Measurements from ENCODE around the gene ANO9. TPM values are rescaled to one million over a fixed set of nuclear protein-coding genes. Genes with fewer than 3 reads are reported as not detected.
"Not testable (repeated sequence)": the region's sequence is repeated elsewhere in the genome, so short reads cannot be mapped to it uniquely, and the experiment has no call there.

The ANO9 gene
- total and polyA plus RNA-seq, 5 donors from 2014 or later, result 8.9 to 153 (median 13.3) TPM

- no peak overlapping the region for H3K27ac ChIP-seq (ENCODE audit: insufficient read depth, low read length, poor library complexity, severe bottlenecking)
- H3K36me3 ChIP-seq (ENCODE audit: control insufficient read depth, insufficient read depth, low read length), result no peaks in the 10 kb centered on the region
- H3K9me3 Mint-ChIP-seq, result no peaks in the 10 kb centered on the region
- ATAC-seq (ENCODE audit: low read depth in 2 of 2) (no peak), DNase-seq (no peak)
- H3K4me1 Mint-ChIP-seq, result peaks cover 0 to 35% (median 12%) of the 10 kb centered on the region in 4 donors
- H3K4me1 ChIP-seq (ENCODE audit: control insufficient read depth, insufficient read depth, low read length, poor library complexity, severe bottlenecking), result peaks cover 45% of the 10 kb centered on the region
- peak overlapping the region; percentile 68 to 81 (median 69) for H3K4me3 Mint-ChIP-seq
- peaks cover 5% of the 10 kb centered on the region for H3K36me3 Mint-ChIP-seq
- H3K4me3 ChIP-seq (ENCODE audit: low read depth, low read length), result no peak overlapping the region
- H3K27me3 ChIP-seq (ENCODE audit: control insufficient read depth, insufficient read depth, low read length), result no peaks in the 10 kb centered on the region
- H3K9me3 ChIP-seq (ENCODE audit: control insufficient read depth in 2 of 2, low read length in 2 of 2), result no peaks in the 10 kb centered on the region
- H3K27ac Mint-ChIP-seq, result peak overlapping the region in 1 of 3 donors; percentile 67
- H3K27me3 Mint-ChIP-seq, result no peaks in the 10 kb centered on the region
Measured at GRCh38 chr11:440065-441042, 1.5 kb downstream of the ANO9 start.

- no peaks in the 10 kb centered on the region for H3K9me3 Mint-ChIP-seq
- DNase-seq, result no peak
- Histone ChIP-seq H3K9me3 (ENCODE audit: control insufficient read depth in 2 of 2, low read length in 2 of 2) (no peaks in the 10 kb centered on the region), H3K27ac (ENCODE audit: insufficient read depth, low read length, poor library complexity, severe bottlenecking) (no peak overlapping the region), H3K4me3 (ENCODE audit: low read depth, low read length) (no peak overlapping the region), H3K27me3 (ENCODE audit: control insufficient read depth, insufficient read depth, low read length) (no peaks in the 10 kb centered on the region), H3K36me3 (ENCODE audit: control insufficient read depth, insufficient read depth, low read length) (no peaks in the 10 kb centered on the region), H3K4me1 (ENCODE audit: control insufficient read depth, insufficient read depth, low read length, poor library complexity, severe bottlenecking) (peaks cover 45% of the 10 kb centered on the region)
- H3K4me1 Mint-ChIP-seq, result peaks cover 0 to 35% (median 14%) of the 10 kb centered on the region in 4 donors
- ATAC-seq (ENCODE audit: low read depth in 2 of 2), result no peak
- H3K4me3 Mint-ChIP-seq, result peak overlapping the region in 2 of 4 donors; percentile 18 to 69
- H3K36me3 Mint-ChIP-seq, result peaks cover 8% of the 10 kb centered on the region
- H3K27me3 Mint-ChIP-seq, result no peaks in the 10 kb centered on the region
- peak overlapping the region in 1 of 3 donors; percentile 65 for H3K27ac Mint-ChIP-seq
Measured at GRCh38 chr11:439315-440064, 2.3 kb downstream of the ANO9 start.

DNA sequence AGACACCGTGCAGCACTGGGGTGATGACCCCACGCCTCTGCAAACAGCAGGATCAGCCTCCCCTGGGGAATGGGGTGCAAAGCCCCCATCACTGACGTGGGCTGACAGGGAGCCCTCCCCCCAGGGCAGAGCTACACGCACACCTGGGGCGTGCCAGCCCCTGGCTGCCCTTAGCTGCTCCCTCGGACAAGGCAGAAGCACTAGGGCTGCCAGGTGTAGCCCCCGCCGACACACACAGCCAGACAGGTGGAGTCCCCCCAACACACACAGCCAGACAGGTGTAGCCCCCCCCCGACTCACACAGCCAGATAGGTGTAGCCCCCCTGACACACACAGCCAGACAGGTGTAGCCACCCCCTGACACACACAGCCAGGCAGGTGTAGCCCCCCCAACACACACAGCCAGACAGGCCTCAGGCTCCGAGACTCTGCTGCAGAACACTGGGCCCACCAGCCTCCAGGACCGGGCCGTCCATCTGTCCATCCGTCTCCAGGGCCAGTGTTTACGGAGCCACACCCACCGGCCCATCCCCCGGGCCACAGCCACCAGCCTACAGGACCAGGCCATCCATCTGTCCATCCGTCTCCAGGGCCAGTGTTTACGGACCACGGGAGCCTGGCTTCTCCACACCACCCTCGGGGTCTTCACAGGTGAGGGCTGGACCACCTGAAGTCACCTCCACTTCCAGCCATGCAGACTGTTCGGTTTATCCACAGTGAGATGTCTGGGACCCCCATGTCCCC, 3.5 kb downstream of the ANO9 start:
- H3K4me1 ChIP-seq (ENCODE audit: control insufficient read depth, insufficient read depth, low read length, poor library complexity, severe bottlenecking), result peaks cover 45% of the 10 kb centered on the region
- no peaks in the 10 kb centered on the region for H3K27me3 ChIP-seq (ENCODE audit: control insufficient read depth, insufficient read depth, low read length)
- DNase-seq, result no peak
- no peak for ATAC-seq (ENCODE audit: low read depth in 2 of 2)
- no peaks in the 10 kb centered on the region for H3K36me3 ChIP-seq (ENCODE audit: control insufficient read depth, insufficient read depth, low read length)
- H3K9me3 Mint-ChIP-seq, result no peaks in the 10 kb centered on the region
- H3K4me3 ChIP-seq (ENCODE audit: low read depth, low read length), result no peak overlapping the region
- H3K27me3 Mint-ChIP-seq, result no peaks in the 10 kb centered on the region
- H3K27ac Mint-ChIP-seq, result peak overlapping the region in 1 of 3 donors; percentile 42
- no peak overlapping the region for H3K4me3 Mint-ChIP-seq
- peaks cover 0 to 35% (median 14%) of the 10 kb centered on the region in 4 donors for H3K4me1 Mint-ChIP-seq
- H3K36me3 Mint-ChIP-seq, result peaks cover 8% of the 10 kb centered on the region
- H3K9me3 ChIP-seq (ENCODE audit: control insufficient read depth in 2 of 2, low read length in 2 of 2), result no peaks in the 10 kb centered on the region
- H3K27ac ChIP-seq (ENCODE audit: insufficient read depth, low read length, poor library complexity, severe bottlenecking), result no peak overlapping the region

GRCh38 chr11:437228-437870, 4.5 kb downstream of the ANO9 start:
- no peaks in the 10 kb centered on the region for H3K9me3 ChIP-seq (ENCODE audit: control insufficient read depth in 2 of 2, low read length in 2 of 2)
- H3K36me3 ChIP-seq (ENCODE audit: control insufficient read depth, insufficient read depth, low read length), result no peaks in the 10 kb centered on the region
- H3K27ac ChIP-seq (ENCODE audit: insufficient read depth, low read length, poor library complexity, severe bottlenecking), result no peak overlapping the region
- no peak for DNase-seq
- H3K4me3 ChIP-seq (ENCODE audit: low read depth, low read length), result no peak overlapping the region
- no peaks in the 10 kb centered on the region for H3K27me3 ChIP-seq (ENCODE audit: control insufficient read depth, insufficient read depth, low read length)
- H3K9me3 Mint-ChIP-seq, result no peaks in the 10 kb centered on the region
- H3K27me3 Mint-ChIP-seq, result no peaks in the 10 kb centered on the region
- H3K4me1 Mint-ChIP-seq, result peaks cover 0 to 35% (median 14%) of the 10 kb centered on the region in 4 donors
- H3K27ac Mint-ChIP-seq, result no peak overlapping the region
- H3K36me3 Mint-ChIP-seq, result peaks cover 8% of the 10 kb centered on the region
- peaks cover 45% of the 10 kb centered on the region for H3K4me1 ChIP-seq (ENCODE audit: control insufficient read depth, insufficient read depth, low read length, poor library complexity, severe bottlenecking)
- ATAC-seq (ENCODE audit: low read depth in 2 of 2), result no peak
- H3K4me3 Mint-ChIP-seq, result peak overlapping the region in 3 of 4 donors; percentile 14 to 58 (median 54)

DNA sequence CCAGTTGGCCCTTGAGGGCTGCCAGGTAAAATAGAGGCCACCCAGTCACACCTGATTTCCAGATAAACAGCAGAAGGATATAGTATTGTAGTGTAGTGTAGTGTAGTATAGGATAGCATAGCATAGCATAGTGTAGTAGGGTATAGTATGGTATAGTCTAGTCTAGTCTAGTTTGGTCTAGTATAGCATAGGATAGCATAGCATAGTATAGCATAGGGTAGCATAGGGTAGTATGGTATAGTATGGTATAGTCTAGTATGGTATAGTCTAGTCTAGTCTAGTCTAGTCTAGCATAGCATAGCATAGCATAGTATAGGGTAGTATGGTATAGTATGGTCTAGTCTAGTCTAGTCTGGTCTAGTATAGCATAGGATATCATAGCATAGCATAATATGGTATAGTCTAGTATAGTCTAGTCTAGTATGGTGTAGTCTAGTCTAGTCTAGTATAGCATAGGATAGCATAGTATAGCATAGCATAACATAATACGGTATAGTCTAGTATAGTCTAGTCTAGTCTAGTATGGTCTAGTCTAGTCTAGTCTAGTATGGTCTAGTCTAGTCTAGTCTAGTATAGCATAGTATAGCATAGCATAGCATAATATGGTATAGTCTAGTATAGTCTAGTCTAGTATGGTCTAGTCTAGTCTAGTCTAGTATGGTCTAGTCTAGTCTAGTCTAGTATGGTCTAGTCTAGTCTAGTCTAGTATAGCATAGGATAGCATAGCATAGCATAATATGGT, 6.6 kb downstream of the ANO9 start:
- Mint-ChIP-seq H3K27ac (peak overlapping the region in 1 of 3 donors; percentile 64), H3K4me1 (peaks cover 0 to 27% (median 13%) of the 10 kb centered on the region in 4 donors)
- H3K9me3 Mint-ChIP-seq; H3K36me3 ChIP-seq (ENCODE audit: control insufficient read depth, insufficient read depth, low read length); ATAC-seq (ENCODE audit: low read depth in 2 of 2); H3K4me3 ChIP-seq (ENCODE audit: low read depth, low read length); DNase-seq; H3K36me3 Mint-ChIP-seq; H3K4me3 Mint-ChIP-seq; H3K27ac ChIP-seq (ENCODE audit: insufficient read depth, low read length, poor library complexity, severe bottlenecking); H3K27me3 Mint-ChIP-seq; H3K9me3 ChIP-seq (ENCODE audit: control insufficient read depth in 2 of 2, low read length in 2 of 2); H3K27me3 ChIP-seq (ENCODE audit: control insufficient read depth, insufficient read depth, low read length): not testable (repeated sequence)
- peaks cover 26% of the 10 kb centered on the region for H3K4me1 ChIP-seq (ENCODE audit: control insufficient read depth, insufficient read depth, low read length, poor library complexity, severe bottlenecking)

- H3K27ac Mint-ChIP-seq, result no peak overlapping the region
- no peaks in the 10 kb centered on the region for H3K36me3 ChIP-seq (ENCODE audit: control insufficient read depth, insufficient read depth, low read length)
- H3K27ac ChIP-seq (ENCODE audit: insufficient read depth, low read length, poor library complexity, severe bottlenecking), result no peak overlapping the region
- H3K4me3 ChIP-seq (ENCODE audit: low read depth, low read length), result no peak overlapping the region
- peaks cover 21% of the 10 kb centered on the region for H3K4me1 ChIP-seq (ENCODE audit: control insufficient read depth, insufficient read depth, low read length, poor library complexity, severe bottlenecking)
- ATAC-seq (ENCODE audit: low read depth in 2 of 2) (no peak), DNase-seq (no peak)
- H3K36me3 Mint-ChIP-seq, result peaks cover 8% of the 10 kb centered on the region
- H3K9me3 ChIP-seq (ENCODE audit: control insufficient read depth in 2 of 2, low read length in 2 of 2), result no peaks in the 10 kb centered on the region
- no peaks in the 10 kb centered on the region for H3K27me3 Mint-ChIP-seq
- H3K4me3 Mint-ChIP-seq, result no peak overlapping the region
- H3K27me3 ChIP-seq (ENCODE audit: control insufficient read depth, insufficient read depth, low read length), result no peaks in the 10 kb centered on the region
- no peaks in the 10 kb centered on the region for H3K9me3 Mint-ChIP-seq
- peaks cover 0 to 20% (median 10%) of the 10 kb centered on the region in 4 donors for H3K4me1 Mint-ChIP-seq
Measured at GRCh38 chr11:434496-434895, 7.3 kb downstream of the ANO9 start.
